G401 (cell line): Measurements from ENCODE around the gene KIF16B. TPM values are rescaled to one million over a fixed set of nuclear protein-coding genes. Genes with fewer than 3 reads are reported as not detected.
A peak's percentile ranks its signal among the peaks of the same experiment; 100 is the strongest.
"Not testable (repeated sequence)": the region's sequence is repeated elsewhere in the genome, so short reads cannot be mapped to it uniquely, and the experiment has no call there.

Experiments
- DNase-seq: peaks from one replicate; pipeline ENCODE4 v3.0.0-alpha.2; 2015; ENCODE audit warnings: low spot score
- in situ Hi-C: cut with HindIII; loops from 2 replicates; pipeline ENCODE4 v1.10.0; 2016; ENCODE audit warnings: low sequenced_read_pairs, mixed read lengths
- total RNA-seq: library from RNA; depleted of rRNA; stranded (reverse); fragments of >200 nt; shearing (Covaris generic); gene quantifications from 2 replicates; pipeline ENCODE4 v1.2.3, GENCODE V29; 2014

The KIF16B gene
- total RNA-seq, 1 experiment from 2014 or later: 23.7 TPM

- no peak for DNase-seq
Observed at GRCh38 chr20:16451001-16451400, 122.2 kb downstream of the KIF16B start.

GRCh38 chr20:16446991-16447390, 126.3 kb downstream of the KIF16B start:
- in situ Hi-C loops: no loop called here
- DNase-seq: no peak

More at GRCh38 chr20:16451001-16451400, 122.2 kb downstream of the KIF16B start:
- in situ Hi-C loops: no loop called here

- in situ Hi-C loops: no loop called here
- DNase-seq: no peak
Observed at GRCh38 chr20:16446246-16446645, 127.0 kb downstream of the KIF16B start.

- in situ Hi-C loops: no loop called here
- DNase-seq: no peak
Observed at GRCh38 chr20:16445482-16445881, 127.8 kb downstream of the KIF16B start.

- in situ Hi-C loops: no loop called here
Observed at GRCh38 chr20:16444057-16444777, 129.0 kb downstream of the KIF16B start.

DNA sequence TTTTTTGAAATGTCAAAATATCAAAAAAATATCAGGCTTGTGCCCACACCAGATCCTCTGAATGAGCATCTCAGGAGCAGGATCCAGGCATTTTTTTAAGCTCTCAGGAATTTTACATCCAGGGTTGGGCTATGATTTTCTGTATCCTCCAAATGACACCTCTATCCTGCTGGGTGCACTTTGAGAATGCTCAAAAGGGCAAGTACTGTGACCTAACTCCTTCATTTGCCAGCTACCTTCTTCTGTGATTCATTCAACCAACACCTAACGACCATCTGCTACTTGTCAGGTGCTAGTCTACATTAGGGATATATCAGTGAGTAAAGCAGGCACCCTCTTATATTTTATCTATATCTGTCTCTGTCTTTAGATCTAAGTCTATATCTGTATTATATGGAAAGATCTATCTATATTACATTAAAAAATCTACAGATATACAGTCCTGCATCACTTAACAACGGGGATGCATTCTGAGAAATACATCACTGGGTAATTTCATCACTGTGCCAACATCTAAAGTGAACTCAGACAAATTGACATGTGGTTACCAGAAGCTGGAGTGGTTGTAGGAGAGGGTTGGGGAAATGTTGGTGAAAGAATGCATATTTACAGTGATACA, 131.6 kb downstream of the KIF16B start:
- in situ Hi-C loops: no loop called here
- DNase-seq: peak; percentile 89

More at GRCh38 chr20:16444057-16444777, 129.0 kb downstream of the KIF16B start:
- no peak for DNase-seq

- in situ Hi-C loops: no loop called here
- no peak for DNase-seq
Observed at GRCh38 chr20:16440686-16441085, 132.6 kb downstream of the KIF16B start.

DNA sequence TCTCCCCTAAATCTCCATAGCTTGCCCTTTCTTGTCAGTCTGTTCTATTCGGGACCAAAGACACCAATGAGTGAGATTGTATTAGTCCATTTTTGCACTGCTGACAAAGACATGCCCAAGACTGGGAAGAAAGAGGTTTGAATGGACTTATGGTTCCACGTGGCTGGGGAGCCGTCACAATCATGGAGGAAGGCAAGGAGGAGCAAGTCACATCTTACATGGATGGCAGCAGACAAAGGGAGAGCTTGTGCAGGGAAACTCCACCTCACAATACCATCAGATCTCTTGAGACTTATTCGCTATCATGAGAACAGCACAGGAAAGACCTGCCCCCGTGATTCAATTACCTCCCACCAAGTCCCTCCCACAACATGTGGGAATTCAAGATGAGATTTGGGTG, 133.7 kb downstream of the KIF16B start:
- in situ Hi-C loops, DNase-seq: not testable (repeated sequence)

GRCh38 chr20:16438100-16438499, 135.1 kb downstream of the KIF16B start:
- in situ Hi-C loops: no loop called here
- DNase-seq: no peak

DNA sequence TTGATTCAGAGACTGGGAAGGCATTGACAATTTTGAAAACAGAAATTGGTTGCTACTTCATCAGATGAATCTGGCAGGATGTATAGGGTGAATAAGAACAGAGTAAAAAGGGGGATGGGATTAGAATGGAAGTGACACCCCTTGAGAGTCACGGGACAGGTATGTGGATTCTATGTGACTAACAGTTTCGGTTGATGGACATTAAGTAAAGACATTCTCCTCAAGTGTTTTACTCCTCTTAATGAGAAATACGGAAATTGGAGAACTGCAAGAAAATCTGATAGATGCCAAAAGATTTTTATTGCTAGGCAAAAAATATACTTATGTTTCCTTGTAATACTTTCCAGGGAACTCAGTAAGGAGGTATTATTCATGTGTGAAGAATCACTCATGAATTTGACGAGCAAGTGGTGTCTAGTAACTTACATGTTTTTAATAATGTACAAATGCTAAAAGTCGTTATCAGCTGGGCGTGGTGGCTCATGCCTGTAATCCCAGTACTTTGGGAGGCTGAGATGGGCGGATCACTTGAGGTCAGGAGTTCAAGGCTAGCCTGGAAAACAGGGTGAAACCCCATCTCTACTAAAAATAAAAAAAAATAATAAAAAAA, 135.8 kb downstream of the KIF16B start:
- no peak for DNase-seq
- in situ Hi-C loops: no loop called here

- in situ Hi-C loops: no loop called here
Observed at GRCh38 chr20:16434062-16434664, 139.1 kb downstream of the KIF16B start.

GRCh38 chr20:16433293-16433580, 140.0 kb downstream of the KIF16B start:
- DNase-seq: no peak
- in situ Hi-C loops: no loop called here

More at GRCh38 chr20:16434062-16434664, 139.1 kb downstream of the KIF16B start:
- DNase-seq: peak; percentile 17

- no peak for DNase-seq
- in situ Hi-C loops: no loop called here
Observed at GRCh38 chr20:16432466-16433292, 140.6 kb downstream of the KIF16B start.

DNA sequence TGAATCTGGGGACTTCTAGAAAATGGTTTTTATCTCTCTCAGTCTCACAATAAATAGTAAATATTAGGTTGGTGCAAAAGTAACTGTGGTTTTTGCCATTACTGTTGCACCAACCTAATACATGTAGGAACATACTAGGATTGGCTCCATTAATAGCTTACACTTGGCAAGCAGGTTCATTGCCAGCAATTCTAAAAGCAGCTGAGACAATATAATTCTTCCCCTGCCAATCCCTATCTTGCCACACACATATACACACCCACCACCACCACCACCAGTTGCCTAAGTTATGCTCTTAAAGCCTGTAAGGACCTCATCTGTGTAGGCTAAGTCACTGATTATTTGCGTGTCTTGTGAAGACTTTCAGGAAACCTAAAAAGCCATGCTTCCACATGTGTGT, 145.1 kb downstream of the KIF16B start:
- in situ Hi-C loops: no loop called here
- DNase-seq: no peak

GRCh38 chr20:16427571-16427970, 145.7 kb downstream of the KIF16B start:
- DNase-seq: no peak
- in situ Hi-C loops: no loop called here

- in situ Hi-C loops: no loop called here
- no peak for DNase-seq
Observed at GRCh38 chr20:16424780-16425179, 148.5 kb downstream of the KIF16B start.

GRCh38 chr20:16423311-16424212, 149.7 kb downstream of the KIF16B start:
- no peak for DNase-seq
- in situ Hi-C loops: no loop called here

GRCh38 chr20:16419138-16419715, 154.0 kb downstream of the KIF16B start:
- in situ Hi-C loops: no loop called here
- DNase-seq: no peak
